GM21619 (cell line): ENCODE results near the gene CCDC192.

ENCODE experiments used
- ATAC-seq: cut with Tn5 transposase; IDR thresholded peaks from one replicate; pipeline ENCODE4 v1.9.1; 2021; ENCODE audit not compliant: unreplicated experiment

CCDC192 gene

DNA sequence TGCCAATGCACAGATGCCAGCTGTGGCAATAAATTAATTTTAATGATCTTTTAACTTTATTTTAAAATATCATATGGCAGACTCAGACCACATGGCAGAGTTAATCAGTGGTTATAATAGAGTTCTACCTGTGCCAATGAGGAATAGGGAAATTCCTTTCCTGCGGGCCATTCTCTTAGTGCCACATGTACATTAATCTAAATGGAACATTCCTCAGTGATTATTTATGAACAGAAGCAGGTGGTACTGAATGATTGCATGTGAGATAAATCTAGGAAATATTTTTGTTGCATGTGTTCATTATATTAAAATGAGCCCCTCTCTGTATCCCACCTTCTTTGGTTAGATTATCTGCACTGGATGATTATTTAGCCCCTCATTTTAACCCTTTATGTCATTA is 102.3 kb downstream of the CCDC192 start:
- no peak for ATAC-seq

DNA sequence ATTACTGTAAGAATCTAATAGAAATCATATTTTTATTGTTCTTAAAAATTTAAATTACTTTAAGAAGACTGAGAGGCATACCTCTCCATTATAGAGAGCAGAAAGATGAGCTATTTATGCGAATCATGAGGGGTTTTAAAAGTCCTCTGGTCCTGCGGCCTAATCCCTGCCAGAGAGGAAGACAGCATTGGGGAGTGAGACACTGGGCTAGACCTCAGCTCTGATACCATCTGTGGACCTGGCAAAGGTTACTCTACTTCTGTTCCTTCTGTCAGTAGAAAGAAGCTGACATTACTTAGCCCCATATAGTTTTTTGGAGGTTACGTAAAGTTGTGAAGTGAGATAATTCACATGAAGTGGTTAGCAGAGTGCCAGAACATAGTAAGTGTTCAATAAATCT is 103.6 kb downstream of the CCDC192 start:
- ATAC-seq: no peak

DNA sequence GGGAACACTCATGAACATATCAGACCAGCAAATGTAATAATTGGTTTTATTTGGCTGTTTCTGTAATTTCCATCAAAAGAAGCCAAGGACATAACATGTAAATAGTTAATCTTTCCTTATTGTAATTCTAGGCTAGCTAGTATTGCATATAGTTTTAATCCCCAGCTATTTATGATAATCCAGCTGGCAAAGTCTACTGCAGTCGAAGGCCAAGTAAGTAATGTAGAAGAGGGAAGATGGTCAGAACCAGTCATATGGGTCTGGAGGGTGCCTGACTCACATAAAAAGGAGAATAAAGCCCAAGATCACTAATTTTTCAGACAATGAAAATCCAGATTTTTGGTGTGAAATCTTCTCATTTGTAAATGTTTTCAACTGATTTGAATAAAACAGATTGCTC is 106.3 kb downstream of the CCDC192 start:
- ATAC-seq: no peak

DNA sequence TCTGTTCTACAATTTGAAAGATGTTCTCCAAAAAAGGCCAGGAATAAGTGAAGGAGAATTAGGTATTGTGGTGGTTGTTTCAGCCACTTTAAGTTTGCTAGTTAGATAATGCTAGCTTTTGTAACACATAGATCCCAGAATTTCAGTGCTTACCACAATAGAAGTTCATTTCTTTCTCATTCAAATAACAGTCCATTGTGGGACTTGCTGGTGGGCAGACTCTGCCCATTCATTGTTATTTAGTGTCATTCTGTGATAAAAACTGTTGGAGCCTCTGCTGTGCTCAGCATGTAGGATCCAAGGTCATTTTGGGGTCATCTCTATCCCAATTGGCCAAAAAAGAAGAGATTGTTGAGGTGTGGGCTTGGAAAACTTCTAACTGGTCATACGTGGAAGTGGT is 106.8 kb downstream of the CCDC192 start:
- no peak for ATAC-seq

DNA sequence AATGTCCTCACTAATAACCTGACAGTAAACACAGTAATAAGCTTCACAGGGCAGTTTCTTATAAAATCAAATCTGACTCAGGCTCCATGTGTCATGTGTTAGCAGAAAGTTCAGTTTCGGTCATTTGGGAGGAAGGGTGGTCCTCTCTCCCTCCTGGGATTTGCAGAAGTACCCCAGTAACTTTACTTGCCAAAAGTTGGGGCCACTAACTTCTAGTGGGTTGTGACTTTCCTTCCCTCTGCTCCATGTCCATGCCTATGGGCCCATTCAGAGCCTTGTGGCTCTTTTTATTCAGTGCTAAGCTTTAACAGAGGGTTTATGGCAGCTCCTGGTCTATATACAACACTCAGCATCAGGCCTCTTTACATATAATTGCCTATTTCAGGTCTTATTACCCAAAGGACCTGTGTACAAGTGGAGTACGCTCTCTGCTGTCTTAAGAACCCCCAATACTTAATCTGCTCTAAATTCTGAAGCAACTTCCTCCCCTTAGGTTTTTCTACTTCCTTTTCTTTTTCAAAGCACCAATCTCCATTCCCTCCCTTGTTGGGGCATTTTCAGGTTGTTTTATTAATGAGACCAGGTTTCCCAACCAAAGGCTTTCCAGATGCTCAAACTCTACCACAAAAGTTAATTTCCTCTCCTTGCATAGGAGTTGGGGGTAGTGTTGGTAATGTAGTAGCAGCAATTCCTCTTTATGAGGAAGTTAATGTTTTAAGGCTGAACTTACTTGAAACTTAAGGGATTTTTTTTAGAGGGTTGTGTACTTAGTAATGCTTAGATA is 107.7 kb downstream of the CCDC192 start:
- ATAC-seq: no peak

DNA sequence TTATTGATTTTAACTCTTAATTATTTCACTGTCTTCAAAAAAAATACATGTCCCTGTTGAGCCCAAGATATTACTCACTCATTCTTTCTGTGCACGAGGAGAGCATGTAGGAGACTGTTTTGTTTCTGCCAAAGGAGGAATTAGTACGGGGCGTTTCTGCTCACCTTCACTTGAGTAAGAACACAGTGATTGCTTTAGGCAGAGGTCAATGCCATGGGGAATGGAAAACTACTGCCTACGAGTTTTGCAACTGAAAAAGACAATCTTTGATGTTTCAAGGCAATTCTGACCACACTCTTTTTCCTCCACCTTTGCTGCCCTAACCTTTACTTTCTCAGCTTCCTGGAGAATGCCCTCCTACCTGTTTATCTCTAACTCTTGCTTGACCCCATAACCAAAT is 109.4 kb downstream of the CCDC192 start:
- no peak for ATAC-seq

DNA sequence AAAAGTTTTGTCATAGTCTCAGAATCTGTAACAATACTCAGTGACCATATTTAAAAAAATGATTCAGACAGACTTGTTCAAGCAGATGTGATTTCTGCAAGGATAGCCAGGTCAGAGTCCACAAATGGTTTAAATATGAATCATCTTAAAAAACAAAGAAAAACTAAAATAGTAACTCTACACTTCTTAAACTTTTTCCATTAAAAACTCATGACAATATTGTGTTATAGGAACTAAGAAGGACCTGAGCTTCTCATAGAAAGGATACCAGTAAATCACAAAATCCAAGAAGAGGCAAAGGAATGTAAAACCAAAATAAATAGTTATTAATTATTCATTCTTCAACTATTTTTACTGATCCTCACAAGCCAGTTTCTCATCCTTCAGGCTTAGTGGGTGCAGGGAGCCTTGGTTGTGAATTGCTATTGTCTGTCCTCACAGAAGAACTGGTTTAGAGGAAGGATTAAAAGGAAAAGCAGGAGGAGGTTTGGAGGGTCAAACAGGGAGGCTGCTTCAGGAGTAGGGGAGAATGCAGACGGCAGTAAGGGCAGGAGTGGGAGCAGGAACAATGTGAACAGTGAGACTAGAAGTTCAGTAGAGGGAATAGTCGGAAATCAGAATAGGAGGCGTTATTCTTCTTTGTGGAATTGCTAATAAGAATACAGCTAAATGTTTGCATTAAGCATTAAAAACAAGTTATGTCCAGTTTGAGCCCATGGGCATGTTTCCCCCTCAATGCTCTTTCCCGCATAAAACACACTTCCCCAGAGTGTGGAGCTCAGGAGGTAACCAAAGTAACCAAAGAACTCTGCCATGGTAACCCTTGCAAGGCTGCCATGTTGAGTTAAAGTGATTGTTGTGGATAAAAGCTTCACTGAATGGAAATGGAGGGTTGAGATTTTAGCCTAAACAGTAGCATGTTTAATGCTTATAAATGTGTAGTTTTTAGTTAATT is 110.7 kb downstream of the CCDC192 start:
- no peak for ATAC-seq

DNA sequence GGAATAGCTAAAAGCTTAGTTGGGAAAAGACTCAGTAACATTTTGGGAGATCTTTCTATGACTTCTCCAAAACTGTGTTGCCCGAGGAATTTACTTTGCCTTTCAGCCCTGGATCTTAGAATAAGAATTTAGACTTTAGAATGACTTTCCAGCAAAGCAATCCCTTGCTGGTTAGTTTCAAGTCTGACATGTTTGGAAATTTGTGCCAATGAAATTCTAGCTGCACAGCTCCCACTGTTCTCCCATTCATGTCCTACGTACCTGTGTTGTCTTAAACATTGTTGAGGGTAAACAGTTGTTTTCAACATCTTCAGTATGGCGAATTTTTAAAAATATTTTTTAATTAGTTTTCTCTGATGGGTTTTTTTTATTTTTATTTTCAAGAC is 111.4 kb downstream of the CCDC192 start:
- ATAC-seq: no peak

DNA sequence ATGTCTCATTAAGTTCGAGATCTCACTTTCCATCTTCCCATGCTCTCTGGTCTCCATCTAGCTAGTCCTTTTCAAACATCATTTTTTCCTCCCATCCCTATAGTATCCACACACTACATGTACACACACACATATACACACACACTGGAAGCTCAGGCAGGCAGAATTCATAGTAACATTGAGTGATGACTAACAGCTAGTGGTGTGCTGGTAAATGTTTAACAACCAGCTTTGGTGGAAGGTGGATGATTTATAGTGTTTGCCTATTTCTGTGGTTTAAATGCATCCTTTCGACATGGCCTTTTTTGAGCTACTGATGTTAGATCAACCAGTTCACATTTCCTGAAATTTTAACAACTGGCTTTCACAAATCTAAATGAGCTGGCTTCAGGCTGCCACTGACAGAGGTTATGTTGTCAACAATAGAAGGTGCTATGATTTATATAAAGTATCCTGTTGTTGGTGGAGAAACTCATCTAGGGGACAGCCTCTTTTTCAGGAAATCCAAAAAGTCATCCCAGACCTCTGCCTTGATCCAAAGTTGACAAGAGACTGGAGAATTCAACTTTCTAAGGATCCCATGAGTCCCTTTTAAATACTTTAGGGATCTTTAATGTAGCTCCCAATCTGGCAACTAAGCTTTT is 117.8 kb downstream of the CCDC192 start:
- peak; percentile 97 for ATAC-seq

DNA sequence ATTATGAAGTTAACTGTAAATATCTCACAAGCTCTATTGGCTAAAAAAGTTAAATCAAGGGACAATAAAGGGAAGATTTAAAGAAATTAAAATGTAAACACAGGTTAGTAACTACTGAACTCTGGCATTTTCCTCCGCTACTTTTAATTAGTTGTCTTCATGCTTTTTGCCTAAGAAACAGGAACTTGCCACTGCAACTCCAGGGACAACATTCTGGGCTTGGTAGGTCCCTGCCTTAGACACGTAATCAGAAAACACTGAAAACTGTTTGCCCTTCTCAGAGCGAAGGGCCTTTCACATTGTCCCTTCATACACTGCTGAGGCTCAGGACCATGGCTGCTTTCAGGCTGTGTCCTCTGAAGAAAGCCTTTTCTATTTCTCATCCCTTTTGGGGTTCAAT is 118.7 kb downstream of the CCDC192 start:
- no peak for ATAC-seq

DNA sequence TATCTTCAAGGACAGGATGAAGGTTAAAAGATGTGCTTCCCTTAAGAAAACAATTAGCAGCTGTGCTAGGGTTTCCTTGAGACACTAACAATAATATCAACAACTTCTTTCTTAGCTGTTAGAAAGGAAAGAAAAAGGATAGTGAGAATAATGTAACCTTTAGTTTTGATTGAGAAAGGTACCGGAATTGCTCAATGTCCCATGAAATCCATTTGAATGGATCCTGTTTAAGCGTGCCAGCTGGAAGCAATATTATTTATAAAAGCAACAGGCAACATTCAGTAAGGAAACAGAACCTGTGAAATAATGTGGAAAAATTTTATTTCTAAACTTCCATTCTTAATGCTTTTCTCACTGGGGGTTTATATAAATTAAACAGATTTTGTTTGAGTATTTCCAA is 120.9 kb downstream of the CCDC192 start:
- ATAC-seq: no peak

DNA sequence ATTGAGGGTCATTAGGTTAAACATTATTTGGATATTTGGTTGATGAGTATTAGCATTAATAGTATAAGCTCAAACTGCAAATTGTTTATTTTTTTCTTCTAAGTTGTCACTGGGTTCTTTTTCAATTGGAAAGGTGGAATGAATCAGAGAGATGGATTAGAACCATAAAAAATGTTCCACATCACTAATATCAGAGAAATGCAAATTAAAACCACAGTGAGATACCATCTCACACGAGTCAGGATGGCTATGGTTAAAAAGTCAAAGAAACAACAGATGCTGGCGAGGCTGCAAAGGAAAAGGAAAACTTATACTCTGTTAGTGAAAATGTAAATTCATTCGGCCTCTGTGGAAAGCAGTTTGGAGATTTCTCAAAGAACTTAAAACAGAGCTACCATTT is 122.8 kb downstream of the CCDC192 start:
- no peak for ATAC-seq

DNA sequence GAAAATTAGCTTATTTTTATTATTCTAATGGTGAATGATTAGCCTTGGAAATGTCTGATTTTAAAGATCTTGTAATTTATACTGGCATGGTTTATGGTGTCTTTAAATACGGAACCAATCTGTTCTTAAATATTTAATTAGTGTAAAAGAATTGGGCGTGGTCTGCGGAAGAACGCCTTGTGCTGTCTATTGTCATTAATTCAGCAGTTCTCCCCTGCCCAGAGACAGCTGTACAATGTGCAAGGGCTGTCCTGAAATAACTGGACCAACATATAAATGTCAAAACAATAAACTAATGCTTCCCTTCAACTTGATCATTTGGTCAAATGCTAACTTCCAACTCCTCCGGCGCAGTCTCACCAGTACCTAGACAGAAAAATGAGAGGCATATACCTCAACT is 124.3 kb downstream of the CCDC192 start:
- ATAC-seq: no peak

DNA sequence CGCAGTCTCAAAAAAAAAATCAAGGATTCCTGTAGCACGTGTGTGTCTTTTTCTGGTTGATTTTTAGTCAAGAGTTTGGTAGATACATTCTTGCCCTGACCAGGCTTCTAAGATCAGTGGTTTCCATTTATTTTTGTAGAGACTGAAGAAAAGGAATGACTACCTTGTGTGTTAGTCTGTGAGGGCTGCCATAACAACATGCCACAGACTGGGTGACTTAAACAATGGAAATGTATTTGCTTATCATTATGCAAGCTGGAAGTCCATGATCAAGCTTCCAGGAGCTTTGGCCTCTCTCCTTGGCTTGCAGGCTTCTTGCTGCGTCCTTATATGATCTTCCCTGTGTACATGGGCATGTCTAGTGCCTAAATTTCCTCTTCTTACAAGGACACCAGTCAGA is 127.0 kb downstream of the CCDC192 start:
- ATAC-seq: no peak

DNA sequence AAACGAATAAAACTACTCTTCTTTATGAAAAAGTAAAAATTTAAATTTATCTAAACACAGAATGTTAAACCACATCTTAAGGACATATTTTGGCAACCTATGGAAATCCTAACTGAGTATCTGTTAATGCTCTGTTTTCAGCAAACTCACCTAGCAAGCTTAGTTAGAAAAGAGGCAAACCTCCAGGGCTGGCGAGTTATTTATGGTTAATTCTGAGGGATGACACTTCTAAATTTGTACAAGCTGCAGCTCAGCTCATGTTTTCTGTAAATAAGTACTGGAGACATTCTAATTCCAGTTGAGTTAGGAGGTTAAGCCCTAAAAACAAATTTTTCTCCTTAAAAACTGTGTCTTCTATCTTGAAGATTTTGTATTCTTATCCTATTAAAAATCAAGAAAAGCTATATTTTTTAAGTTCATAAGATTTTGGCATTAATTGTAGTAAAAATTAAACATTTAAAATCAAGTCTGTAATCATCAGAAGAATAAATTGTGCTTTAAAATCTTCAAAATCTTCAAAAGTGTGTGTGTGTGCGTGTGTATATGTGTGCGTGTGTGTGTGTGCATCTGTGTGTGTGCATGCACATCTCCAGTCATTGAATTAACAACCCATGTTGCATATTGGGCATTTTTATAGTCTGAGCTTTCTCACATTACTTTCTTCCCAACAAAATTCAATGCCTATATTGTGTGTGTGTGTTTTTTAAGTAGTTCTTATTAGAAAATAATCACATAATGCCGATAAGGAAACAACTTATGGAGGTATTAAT is 127.8 kb downstream of the CCDC192 start:
- no peak for ATAC-seq

DNA sequence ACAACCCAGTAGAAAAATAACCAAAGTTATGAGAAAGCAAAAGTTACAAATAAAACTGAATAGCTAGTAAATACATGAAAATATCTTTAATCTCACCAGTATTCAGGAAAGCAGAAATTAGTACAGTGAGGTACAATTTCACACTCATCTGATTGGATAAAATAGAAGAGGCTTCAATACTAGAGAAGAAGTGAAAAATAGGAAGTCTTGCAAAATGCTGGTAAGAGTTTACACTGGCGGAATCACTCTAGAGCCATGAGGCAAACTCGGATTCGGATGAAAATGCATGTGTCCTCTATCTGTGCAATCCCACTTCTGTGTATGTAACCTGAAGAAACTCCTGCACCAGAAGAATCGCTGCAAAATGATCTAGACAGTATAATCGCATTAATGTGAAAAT is 128.9 kb downstream of the CCDC192 start:
- no peak for ATAC-seq

DNA sequence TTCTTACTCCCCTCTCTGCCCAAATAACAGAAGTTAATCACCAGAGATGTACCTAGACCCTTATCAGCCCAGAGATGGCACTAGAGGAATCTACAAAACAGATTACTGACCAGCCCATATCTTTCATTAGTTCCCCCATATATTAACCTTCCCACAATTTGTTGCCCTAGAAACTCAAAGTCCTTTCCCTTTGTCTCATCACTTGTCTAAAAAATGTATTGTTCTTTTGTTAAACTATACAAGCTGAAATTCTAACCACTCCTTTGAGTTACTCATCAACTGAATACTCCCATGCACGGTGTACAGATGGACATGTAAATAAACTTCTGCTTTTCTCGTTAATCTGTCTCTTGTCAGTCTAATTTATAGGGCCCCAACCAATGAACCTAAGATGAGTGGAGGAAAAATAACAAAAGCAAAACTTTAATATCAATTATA is 130.9 kb downstream of the CCDC192 start:
- peak; percentile 68 for ATAC-seq

DNA sequence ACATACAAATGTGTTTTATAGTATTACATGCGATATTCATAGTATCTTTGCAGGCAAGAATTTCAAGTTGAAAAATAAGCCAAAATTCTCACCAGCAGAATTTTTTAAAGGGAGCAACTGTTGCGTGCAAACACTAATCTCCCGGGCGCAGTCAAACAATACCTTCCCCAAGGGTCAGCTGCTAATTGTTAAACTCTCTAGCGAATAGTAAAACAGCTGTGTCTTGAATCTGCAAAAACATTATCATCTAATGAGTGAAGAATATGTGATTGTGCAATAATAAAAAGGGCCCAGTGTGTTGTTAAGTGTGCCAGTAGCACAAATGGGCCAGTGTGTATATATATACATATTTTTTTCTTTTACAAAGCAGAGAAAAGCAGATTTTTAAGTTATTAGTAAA is 131.4 kb downstream of the CCDC192 start:
- ATAC-seq: no peak

DNA sequence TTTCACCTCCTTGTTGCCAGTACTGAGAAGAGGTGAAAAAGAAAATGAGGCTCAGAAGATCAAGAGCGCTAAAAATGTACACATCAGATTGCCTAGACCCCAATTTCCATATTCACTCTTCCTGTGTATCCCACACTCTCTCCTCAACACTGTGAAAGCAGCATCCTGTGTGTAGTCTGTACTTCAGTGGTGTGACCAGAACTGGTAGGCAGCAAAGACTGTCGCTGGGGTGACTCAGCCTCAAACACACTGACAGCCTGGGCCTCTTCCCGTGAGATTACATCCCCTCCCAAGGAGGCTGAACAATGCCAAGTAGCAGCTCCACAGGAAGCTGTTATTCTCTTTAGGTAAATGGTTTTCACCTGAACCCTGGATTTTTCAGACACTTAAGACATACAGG is 135.5 kb downstream of the CCDC192 start:
- ATAC-seq: no peak

DNA sequence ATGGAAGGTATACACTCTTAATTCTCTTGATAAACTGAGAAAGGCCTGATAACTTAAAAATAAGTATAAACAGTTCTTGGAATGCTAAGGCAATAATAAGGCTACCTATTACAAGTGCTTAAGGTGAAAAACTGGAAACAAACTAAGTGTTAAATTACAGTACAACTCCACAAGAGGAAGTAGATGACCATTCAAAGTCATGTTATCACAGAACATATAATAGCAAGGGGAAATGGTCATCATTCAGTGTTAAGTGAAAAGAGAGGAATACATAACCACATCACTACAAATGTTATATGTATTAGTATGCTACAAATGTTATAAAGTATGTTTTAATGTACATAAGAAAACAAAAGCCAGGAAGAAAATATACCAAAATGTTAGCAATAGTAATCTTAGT is 135.9 kb downstream of the CCDC192 start:
- no peak for ATAC-seq
